NCI-H226 (cell line): ENCODE data around the gene EIF4G2.

Source experiments
- DNase-seq: peaks from one replicate; pipeline ENCODE4 v3.0.0-alpha.2; 2015

EIF4G2 gene

GRCh38 chr11:10807493-10808234, 1.1 kb downstream of the EIF4G2 start:
- peak; percentile 36 for DNase-seq

GRCh38 chr11:10806206-10806605, 2.5 kb downstream of the EIF4G2 start:
- no peak for DNase-seq

GRCh38 chr11:10805741-10806140, 3.0 kb downstream of the EIF4G2 start:
- no peak for DNase-seq

- DNase-seq: no peak
These were observed 5.0 kb downstream of the EIF4G2 start for GRCh38 chr11:10803676-10804075.

GRCh38 chr11:10800292-10800691, 8.4 kb downstream of the EIF4G2 start:
- DNase-seq: no peak

GRCh38 chr11:10798330-10798928, 10.3 kb downstream of the EIF4G2 start:
- DNase-seq: no peak

- no peak for DNase-seq
These were observed 11.2 kb downstream of the EIF4G2 start for GRCh38 chr11:10797531-10797930.

DNA sequence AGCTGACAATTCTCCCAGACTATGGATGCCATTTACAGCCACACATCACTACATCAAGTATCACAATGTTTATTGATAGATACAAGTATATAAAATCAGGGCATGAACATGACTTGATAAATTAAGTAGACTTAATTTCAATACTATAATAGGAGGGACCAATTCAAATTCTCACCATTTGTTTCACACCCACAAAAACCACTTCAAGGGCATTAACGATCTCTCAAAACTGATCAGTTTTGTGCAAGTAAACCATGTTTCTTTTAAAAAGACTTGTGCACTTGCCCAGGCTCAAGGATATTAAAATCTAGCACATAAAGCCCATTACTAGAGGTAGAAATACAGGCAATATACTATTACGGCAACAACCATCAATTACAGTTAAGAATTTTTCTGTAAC, 11.7 kb downstream of the EIF4G2 start:
- no peak for DNase-seq

GRCh38 chr11:10796191-10796590, 12.5 kb downstream of the EIF4G2 start:
- DNase-seq: no peak

DNA sequence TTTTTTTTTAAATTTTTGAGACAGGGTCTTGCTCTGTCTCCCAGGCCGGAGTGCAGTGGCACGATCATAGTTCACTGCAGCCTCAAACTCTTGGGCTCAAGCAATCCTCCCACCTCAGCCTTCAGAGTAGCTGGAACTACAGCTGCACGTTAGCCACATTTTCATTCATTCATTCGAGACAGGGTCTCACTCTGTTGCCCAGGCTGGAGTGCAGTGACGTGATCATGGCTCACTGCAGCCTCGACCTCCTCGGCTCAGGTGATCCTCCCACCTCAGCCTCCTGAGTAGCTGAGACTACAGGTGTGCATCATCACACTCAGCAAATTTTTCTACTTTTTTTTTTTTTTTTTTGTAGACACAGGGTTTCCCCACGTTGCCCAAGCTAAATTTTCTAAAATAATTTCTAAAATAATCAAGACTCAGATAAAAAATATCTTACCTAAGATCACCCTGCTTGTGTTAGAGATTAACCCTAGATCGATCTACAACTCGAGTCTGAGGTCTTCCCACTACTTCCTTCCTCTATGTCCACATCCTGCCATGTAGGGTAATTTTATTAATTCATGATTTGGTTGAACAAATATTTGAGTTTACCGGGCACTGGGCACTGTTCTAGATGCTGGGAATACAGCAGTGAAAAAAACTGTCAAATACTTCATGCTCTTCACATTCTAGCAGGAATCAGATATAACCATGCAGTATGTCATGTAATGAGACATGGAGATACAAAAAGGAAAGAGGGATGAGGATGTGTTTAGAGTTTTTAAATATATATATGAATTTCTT, 15.1 kb downstream of the EIF4G2 start:
- DNase-seq: no peak

DNA sequence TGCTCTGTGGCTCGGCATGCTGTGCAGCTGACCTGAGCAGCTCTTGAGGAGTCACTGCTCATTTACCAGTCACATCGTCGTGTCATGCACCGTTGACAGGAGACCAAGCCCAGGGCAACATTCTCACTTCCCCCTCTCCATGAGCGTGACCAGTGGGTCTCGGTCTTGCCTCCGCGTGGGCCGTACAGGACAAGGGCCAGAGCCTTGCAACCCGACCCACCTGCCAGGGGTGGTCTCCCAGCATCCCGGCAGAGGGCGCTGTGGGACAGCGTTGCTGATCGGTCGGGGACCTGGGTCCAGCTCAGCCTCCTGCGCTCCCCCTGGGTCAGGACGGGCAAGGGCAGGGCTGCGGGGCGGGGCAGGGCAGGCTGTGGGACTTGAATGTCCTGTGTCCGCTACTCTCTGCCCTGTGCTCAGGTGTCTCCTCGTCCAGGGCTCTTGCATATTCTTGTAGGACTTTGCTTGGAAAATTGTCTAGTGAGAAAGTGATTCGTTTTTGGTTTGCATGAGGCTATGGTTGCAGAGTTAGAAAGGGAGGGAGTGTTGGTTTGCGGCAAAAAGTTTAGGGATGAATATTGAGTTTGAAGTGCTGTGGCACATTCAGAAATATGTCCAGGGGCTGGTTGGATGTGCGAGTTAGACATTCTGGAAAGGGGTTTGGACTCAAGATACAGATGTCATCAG, 16.2 kb downstream of the EIF4G2 start:
- peak; percentile 67 for DNase-seq

- DNase-seq: no peak
These were observed 22.3 kb downstream of the EIF4G2 start for GRCh38 chr11:10786451-10786850.

GRCh38 chr11:10785146-10785474, 23.6 kb downstream of the EIF4G2 start:
- no peak for DNase-seq

DNA sequence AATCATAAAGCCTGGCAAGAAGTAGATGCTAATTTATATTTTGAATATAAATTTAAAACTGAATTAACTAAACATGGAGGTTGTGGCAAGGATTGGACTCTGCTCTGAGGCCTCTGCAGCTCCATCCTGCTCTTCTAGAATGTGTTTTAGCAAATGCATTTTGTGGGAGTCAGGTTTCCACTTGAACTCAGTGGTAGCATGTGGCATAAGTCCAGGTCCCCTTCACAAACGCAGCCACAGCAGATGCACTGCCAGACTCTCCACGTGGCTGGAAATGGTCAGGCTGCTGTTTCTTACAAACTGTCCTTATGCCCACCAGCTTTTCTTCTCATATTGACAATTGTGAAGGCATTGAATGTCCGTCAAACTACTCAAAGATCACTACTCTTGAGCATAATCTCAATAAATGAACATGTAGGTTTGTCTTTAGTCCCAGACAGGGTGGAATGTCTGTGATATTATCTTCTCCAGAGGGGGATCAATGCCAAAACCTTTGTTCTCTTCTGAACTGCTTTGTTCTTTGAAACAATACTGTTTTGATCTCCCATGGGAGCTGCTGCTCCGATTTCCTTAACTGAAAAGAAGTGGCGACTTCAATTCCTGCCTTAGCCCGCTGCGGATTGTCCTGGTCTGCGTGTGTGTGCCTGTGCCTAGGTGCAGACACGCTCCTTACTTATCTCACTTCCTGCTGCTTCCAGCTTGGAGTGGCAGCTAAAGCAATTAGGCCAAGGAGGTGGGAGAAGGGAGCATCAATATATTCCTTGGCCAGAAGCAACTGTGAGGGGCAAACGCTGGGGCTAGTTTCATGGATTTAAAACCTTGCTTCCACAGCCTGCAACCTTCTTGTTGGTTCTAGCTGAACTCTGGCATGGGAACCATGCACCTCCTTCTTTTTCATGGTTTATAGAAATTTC, 24.2 kb downstream of the EIF4G2 start:
- DNase-seq: no peak

- DNase-seq: no peak
These were observed 28.7 kb downstream of the EIF4G2 start for GRCh38 chr11:10780040-10780439.

DNA sequence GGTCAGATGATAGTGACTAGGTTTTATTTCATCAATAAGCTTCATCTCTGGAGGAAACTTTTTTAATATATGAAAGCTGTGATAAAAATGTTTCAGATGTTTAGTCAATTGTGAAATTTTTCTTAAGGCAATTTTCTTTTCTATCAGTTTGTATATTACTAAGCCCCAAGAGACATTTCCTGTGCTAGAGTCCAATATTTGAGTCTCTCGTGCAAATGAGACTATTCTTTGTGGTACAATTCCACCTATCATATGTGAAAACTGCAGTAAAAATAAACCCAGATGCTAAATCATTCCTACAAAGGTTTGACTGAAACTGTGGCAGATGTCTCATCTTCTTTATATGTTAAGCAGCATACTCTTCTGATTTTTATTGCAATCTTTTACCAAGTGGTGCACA, 29.6 kb downstream of the EIF4G2 start:
- DNase-seq: no peak

- DNase-seq: no peak
These were observed 30.3 kb downstream of the EIF4G2 start for GRCh38 chr11:10778217-10778970.

GRCh38 chr11:10777806-10778205, 30.9 kb downstream of the EIF4G2 start:
- no peak for DNase-seq

DNA sequence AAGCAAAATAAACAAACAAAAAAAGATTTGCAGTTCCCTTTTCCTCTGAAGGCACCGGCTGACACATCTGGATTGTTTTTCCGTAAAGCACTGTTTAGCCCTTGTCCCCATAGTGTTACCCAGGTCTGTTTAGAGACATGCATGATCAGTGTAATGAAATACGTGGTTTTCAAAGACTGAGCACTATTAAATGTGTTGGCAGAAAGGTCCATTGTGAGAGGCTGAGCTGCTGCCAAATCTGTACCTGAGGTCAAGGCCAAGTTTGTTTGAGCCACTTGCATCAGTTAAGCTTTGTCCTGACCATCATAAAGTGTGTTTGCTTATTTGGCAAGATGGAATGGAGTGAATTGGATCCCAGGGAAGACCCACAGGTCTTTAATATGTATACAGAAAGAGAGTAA, 31.3 kb downstream of the EIF4G2 start:
- no peak for DNase-seq

- no peak for DNase-seq
These were observed 33.9 kb downstream of the EIF4G2 start for GRCh38 chr11:10774811-10775210.

- no peak for DNase-seq
These were observed 37.3 kb downstream of the EIF4G2 start for GRCh38 chr11:10771457-10771856.
